Measurements from ENCODE around the gene NECTIN1.

GRCh38 chr11:119710417-119710816 lies 18.6 kb downstream of the NECTIN1 start:
- no peak for TF ChIP-seq POLR2A (IDR thresholded peaks at IDR 0.05; ENCODE audit: low read length)
- TF ChIP-seq GATA1 (IDR thresholded peaks at IDR 0.05; ENCODE audit: low read depth, low read length), result no peak
